K562 (cell line): ENCODE results near the gene KIFC3.

Source experiments
- ARNT ChIP-seq, 2 experiments: fragments of 450-650 bp; IDR thresholded peaks; 2 replicates each; pipeline ENCODE4 v1.6.1; 2016; ENCODE audit warnings: mild to moderate bottlenecking in 1 of 2
- EZH2 ChIP-seq: IDR thresholded peaks from 2 replicates; pipeline ENCODE4 v1.6.1; 2012; ENCODE audit warnings: low read depth, mild to moderate bottlenecking, inconsistent platforms, low read length, borderline replicate concordance
- MBD1 ChIP-seq: fragments of 250-450 bp; sonication (Bioruptor Pico); IDR thresholded peaks from 2 replicates; pipeline ENCODE4 v1.8.0; 2022; ENCODE audit warnings: inconsistent platforms
- NFIC ChIP-seq: fragments of 450-650 bp; IDR thresholded peaks from 2 replicates; pipeline ENCODE4 v1.6.1; 2017; ENCODE audit warnings: mild to moderate bottlenecking, inconsistent platforms
- PTRF ChIP-seq: fragments of 450-650 bp; IDR thresholded peaks from 2 replicates; pipeline ENCODE4 v1.6.1; 2016; ENCODE audit warnings: mild to moderate bottlenecking, missing genetic modification characterization, missing compliant biosample characterization
- SMARCA4 ChIP-seq: fragments of 450-650 bp; IDR thresholded peaks from 2 replicates; pipeline ENCODE4 v1.6.1; 2016
- SP1 ChIP-seq: sonication (generic); formaldehyde crosslinking; IDR thresholded peaks from 2 replicates; pipeline ENCODE4 v1.8.1; 2022; ENCODE audit warnings: mild to moderate bottlenecking, missing genetic modification reagents
- USF1 ChIP-seq: sonication (generic); formaldehyde crosslinking; IDR thresholded peaks from 2 replicates; pipeline ENCODE4 v1.9.0; 2022; ENCODE audit warnings: mild to moderate bottlenecking, missing genetic modification reagents
- YY1 ChIP-seq, 3 experiments: IDR thresholded peaks; 2 replicates each; pipeline ENCODE4 v1.6.1; 2011; ENCODE audit warnings: low read length in 2 of 3, mild to moderate bottlenecking in 2 of 3, moderate library complexity in 2 of 3, borderline replicate concordance in 1 of 3, control low read depth in 1 of 3, low read depth in 1 of 3; ENCODE audit not compliant: insufficient read depth in 3 of 3, insufficient replicate concordance in 2 of 3, control insufficient read depth in 1 of 3, insufficient read length in 1 of 3; ENCODE audit errors: extremely low read depth in 1 of 3
- ZNF197 ChIP-seq: fragments of 200-800 bp; sonication (Bioruptor generic); IDR thresholded peaks from 2 replicates; pipeline ENCODE4 v1.6.1; 2016; ENCODE audit warnings: low read depth, missing genetic modification characterization, missing compliant biosample characterization
- ZNF586 ChIP-seq: fragments of 450-650 bp; formaldehyde crosslinking; conservative IDR thresholded peaks from 2 replicates; pipeline ENCODE4 v1.4.0; 2020; ENCODE audit warnings: mild to moderate bottlenecking, moderate library complexity
- ZNF707 ChIP-seq: fragments of 250-450 bp; sonication (Bioruptor Pico); conservative IDR thresholded peaks from 2 replicates; pipeline ENCODE4 v1.8.0; 2022; ENCODE audit warnings: inconsistent platforms, mild to moderate bottlenecking, moderate library complexity

DNA sequence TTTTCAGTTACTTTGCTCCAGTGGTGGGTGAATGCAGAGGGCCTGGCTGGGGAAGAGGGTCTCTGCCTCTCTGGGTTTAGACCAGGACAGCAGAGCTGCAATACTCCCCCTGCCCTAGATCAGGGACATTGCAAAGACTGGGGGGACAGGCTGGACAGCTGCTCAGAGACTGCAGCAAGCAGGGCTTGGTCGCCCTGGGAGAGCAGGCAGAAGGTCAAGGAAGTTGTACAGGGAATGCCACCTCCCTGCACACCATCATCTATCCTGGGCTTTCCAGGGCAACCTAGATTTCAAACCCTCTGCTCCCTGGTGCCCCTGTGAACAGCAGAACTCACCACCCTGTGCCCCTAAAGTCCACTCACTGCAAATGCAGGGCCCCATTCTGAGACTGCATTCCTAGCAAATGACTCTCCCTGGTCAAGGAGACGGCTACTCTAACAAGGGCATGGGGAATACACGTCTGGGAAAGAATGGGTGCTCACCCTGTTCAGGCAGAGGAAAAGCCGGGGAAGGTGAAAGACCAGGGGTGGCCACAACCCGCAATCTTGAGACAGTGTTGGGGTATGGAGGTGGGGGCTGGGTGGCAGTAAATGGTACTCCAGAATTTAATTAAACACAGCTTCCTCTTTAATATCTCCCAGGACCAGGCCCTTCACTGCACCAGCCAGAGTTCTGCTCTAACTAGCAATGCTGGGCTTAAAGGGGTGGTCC, 1.0 kb downstream of the KIFC3 start:
- no peak for TF ChIP-seq EZH2
- TF ChIP-seq SP1 (CRISPR knock-in tag), result peak; percentile 44; the same call in 1 of the 2 replicates
- no peak for TF ChIP-seq YY1 (IDR thresholded peaks at IDR 0.05; ENCODE audit: borderline replicate concordance in 1 of 3, control insufficient read depth in 1 of 3, extremely low read depth in 1 of 3, insufficient read depth in 3 of 3, insufficient read length in 1 of 3, insufficient replicate concordance in 2 of 3, low read depth in 1 of 3, low read length in 2 of 3)
- no peak for TF ChIP-seq PTRF (tag)
- no peak for TF ChIP-seq ZNF586 (CRISPR knock-in tag)
- no peak for TF ChIP-seq ZNF197
- no peak for TF ChIP-seq SMARCA4
- no peak for TF ChIP-seq USF1 (CRISPR knock-in tag)
- no peak for TF ChIP-seq ARNT (IDR thresholded peaks at IDR 0.05)
- no peak for TF ChIP-seq MBD1 (CRISPR knock-in tag)
- no peak for TF ChIP-seq ZNF707 (CRISPR knock-in tag)
- no peak for TF ChIP-seq NFIC
